IMR-90 (cell line): Measurements from ENCODE around the gene OR2M5. TPM values are rescaled to one million over a fixed set of nuclear protein-coding genes. Genes with fewer than 3 reads are reported as not detected.

Source experiments
- ATAC-seq: fragments of 200-7000 bp; cut with Tn5 transposase; 2 replicates; pipeline ENCODE4 v1.9.1; 2020; ENCODE audit warnings: low read depth, mild to moderate bottlenecking, moderate library complexity
- BruUV-seq: library from RNA; stranded (reverse); fragments of 400-500 nt; replicated peaks from 2 replicates; lab custom pipeline; 2021; lab: Mats Ljungman, UMichigan
- CTCF ChIA-PET: fragments of 300-600 bp; formaldehyde crosslinking; extraction: SDS; loops from one replicate; lab custom pipeline; 2021; ENCODE audit warnings: antibody characterized with exemption; lab: Yijun Ruan, JAX
- POLR2A ChIA-PET: fragments of 300-600 bp; sonication (Branson Sonifier 250); formaldehyde crosslinking; loops from one replicate; lab custom pipeline; 2022; ENCODE audit warnings: antibody characterized with exemption; ENCODE audit not compliant: unreplicated experiment; lab: Charles Lee
- DNase-seq: peaks from one replicate; pipeline ENCODE4 v3.0.0; 2013
- H2AFZ ChIP-seq: replicated peaks from 2 replicates; pipeline ENCODE3; 2013; ENCODE audit warnings: low read length, mild to moderate bottlenecking; ENCODE audit not compliant: poor library complexity
- H2AK5ac ChIP-seq: 2 replicates; pipeline ENCODE4 v1.6.1; 2013; ENCODE audit warnings: low read depth, low read length, inconsistent platforms
- H2AK9ac ChIP-seq: replicated peaks from 2 replicates; pipeline ENCODE3; 2013; ENCODE audit warnings: mild to moderate bottlenecking, low read depth, low read length, moderate library complexity; ENCODE audit not compliant: poor library complexity
- H2BK120ac ChIP-seq: 2 replicates; pipeline ENCODE4 v1.6.1; 2013; ENCODE audit warnings: low read depth, low read length, inconsistent platforms
- H2BK15ac ChIP-seq: 3 replicates; pipeline ENCODE4 v1.6.1; 2013; ENCODE audit warnings: low read depth, low read length, inconsistent platforms
- H2BK20ac ChIP-seq: 2 replicates; pipeline ENCODE4 v1.6.1; 2013; ENCODE audit warnings: low read depth, mild to moderate bottlenecking, inconsistent platforms, low read length, moderate library complexity
- H2BK5ac ChIP-seq: 2 replicates; pipeline ENCODE4 v1.6.1; 2013; ENCODE audit warnings: mild to moderate bottlenecking, low read depth, low read length, inconsistent platforms; ENCODE audit not compliant: poor library complexity, severe bottlenecking
- H3K14ac ChIP-seq: replicated peaks from 2 replicates; pipeline ENCODE4 v1.6.1; 2013; ENCODE audit warnings: low read depth, low read length, inconsistent platforms
- H3K18ac ChIP-seq: 2 replicates; pipeline ENCODE4 v1.6.1; 2013; ENCODE audit warnings: low read depth, low read length, control low read depth
- H3K23ac ChIP-seq: 2 replicates; pipeline ENCODE4 v1.6.1; 2013; ENCODE audit warnings: low read depth, low read length, inconsistent platforms
- H3K27ac ChIP-seq: 2 replicates; pipeline ENCODE4 v1.5.1; 2013; ENCODE audit warnings: mild to moderate bottlenecking, control low read depth, low read length; ENCODE audit not compliant: insufficient read depth
- H3K27me3 ChIP-seq: 2 replicates; pipeline ENCODE4 v1.6.1; 2013; ENCODE audit warnings: low read length; ENCODE audit not compliant: control insufficient read depth, insufficient read depth
- H3K36me3 ChIP-seq: 2 replicates; pipeline ENCODE4 v1.6.1; 2013; ENCODE audit warnings: low read length, mixed read lengths; ENCODE audit not compliant: control insufficient read depth, insufficient read depth
- H3K4ac ChIP-seq: 2 replicates; pipeline ENCODE4 v1.6.1; 2013; ENCODE audit warnings: low read depth, low read length, inconsistent platforms
- H3K4me1 ChIP-seq: 2 replicates; pipeline ENCODE4 v1.6.1; 2013; ENCODE audit warnings: low read length, mixed read lengths; ENCODE audit not compliant: control insufficient read depth, insufficient read depth
- H3K4me2 ChIP-seq: 2 replicates; pipeline ENCODE4 v1.6.1; 2013; ENCODE audit warnings: low read depth, mild to moderate bottlenecking, control low read depth, low read length, moderate library complexity
- H3K4me3 ChIP-seq: 2 replicates; pipeline ENCODE4 v1.5.1; 2013; ENCODE audit warnings: low read depth, mild to moderate bottlenecking, control low read depth, low read length, moderate library complexity; ENCODE audit not compliant: insufficient read depth
- H3K56ac ChIP-seq: 2 replicates; pipeline ENCODE4 v1.6.1; 2013; ENCODE audit warnings: low read length, inconsistent platforms; ENCODE audit not compliant: insufficient read depth; ENCODE audit errors: extremely low read depth
- H3K79me1 ChIP-seq, 2 experiments: 2 replicates each; pipeline ENCODE4 v1.6.1; 2013; ENCODE audit warnings: low read length in 2 of 2, inconsistent platforms in 1 of 2, low read depth in 1 of 2
- H3K9ac ChIP-seq: 2 replicates; pipeline ENCODE4 v1.6.1; 2013; ENCODE audit warnings: low read depth, low read length, control low read depth
- H3K9me1 ChIP-seq: 2 replicates; pipeline ENCODE4 v1.6.1; 2013; ENCODE audit warnings: low read length, inconsistent platforms; ENCODE audit not compliant: insufficient read depth
- H3K9me3 ChIP-seq: 2 replicates; pipeline ENCODE4 v1.6.1; 2013; ENCODE audit warnings: low read length; ENCODE audit not compliant: control insufficient read depth, insufficient read depth
- H4K20me1 ChIP-seq: 2 replicates; pipeline ENCODE4 v1.6.1; 2013; ENCODE audit warnings: low read length, inconsistent platforms; ENCODE audit not compliant: insufficient read depth
- H4K5ac ChIP-seq: 2 replicates; pipeline ENCODE4 v1.6.1; 2013; ENCODE audit warnings: mild to moderate bottlenecking, low read depth, low read length, control low read depth
- H4K8ac ChIP-seq, 2 experiments: 2 replicates each; pipeline ENCODE4 v1.6.1; 2013; ENCODE audit warnings: low read depth in 2 of 2, low read length in 2 of 2, control low read depth in 1 of 2, inconsistent platforms in 1 of 2
- H4K91ac ChIP-seq: 2 replicates; pipeline ENCODE4 v1.6.1; 2013; ENCODE audit warnings: low read depth, low read length, inconsistent platforms; ENCODE audit not compliant: insufficient read depth
- FOS ChIP-seq: fragments of 150-350 bp; IDR thresholded peaks from 2 replicates; pipeline ENCODE4 v1.6.1; 2016; ENCODE audit warnings: low read depth, low read length
- RCOR1 ChIP-seq: IDR thresholded peaks from 2 replicates; pipeline ENCODE4 v1.6.1; 2012; ENCODE audit warnings: mild to moderate bottlenecking, low read length, improper control_type of control experiment; ENCODE audit not compliant: insufficient replicate concordance
- RFX5 ChIP-seq: IDR thresholded peaks from 2 replicates; pipeline ENCODE4 v1.8.0; 2012; ENCODE audit warnings: low read depth, mild to moderate bottlenecking, low read length, moderate library complexity
- WGBS, 2 experiments: methylation state at CpG; one replicate each; pipeline versions ENCODE4 v1.1.5 to v1.1.7; 2013; ENCODE audit warnings: missing lambda C conversion rate in 2 of 2; ENCODE audit not compliant: insufficient read length in 1 of 2; ENCODE audit errors: extremely low coverage in 2 of 2; 5-methylcytosine and 5-hydroxymethylcytosine counted together
- dilution Hi-C: fragments of 300-500 bp; cut with HindIII; formaldehyde crosslinking; loops from one replicate; pipeline ENCODE4 v1.14.3; 2018; ENCODE audit warnings: low sequenced_read_pairs; ENCODE audit not compliant: unreplicated experiment
- in situ Hi-C: fragments of 300-500 bp; cut with MboI; formaldehyde crosslinking; loops from 3 replicates; pipeline ENCODE4 v1.14.3; 2019; ENCODE audit warnings: low sequenced_read_pairs, inconsistent platforms, mixed read lengths
- intact Hi-C: fragments of 100-400 bp; cut with micrococcal nuclease; formaldehyde crosslinking; loops from 2 replicates; pipeline ENCODE4 v1.10.0; 2022
- polyA plus RNA-seq, 3 experiments: library from polyadenylated mRNA; depleted of rRNA; stranded (reverse); fragments of >200 nt; gene quantifications; 2 replicates each; pipeline ENCODE4 v1.2.3, GENCODE V29; 2012; ENCODE audit warnings: low replicate concordance in 1 of 3
- total RNA-seq: library from RNA; depleted of rRNA; stranded (reverse); fragments of >200 nt; gene quantifications from 2 replicates; pipeline ENCODE4 v1.2.3, GENCODE V29; 2012

The OR2M5 gene
- total and polyA plus RNA-seq, 2 of the 4 experiments (the other 2 are of a cell fraction) = not detected

DNA sequence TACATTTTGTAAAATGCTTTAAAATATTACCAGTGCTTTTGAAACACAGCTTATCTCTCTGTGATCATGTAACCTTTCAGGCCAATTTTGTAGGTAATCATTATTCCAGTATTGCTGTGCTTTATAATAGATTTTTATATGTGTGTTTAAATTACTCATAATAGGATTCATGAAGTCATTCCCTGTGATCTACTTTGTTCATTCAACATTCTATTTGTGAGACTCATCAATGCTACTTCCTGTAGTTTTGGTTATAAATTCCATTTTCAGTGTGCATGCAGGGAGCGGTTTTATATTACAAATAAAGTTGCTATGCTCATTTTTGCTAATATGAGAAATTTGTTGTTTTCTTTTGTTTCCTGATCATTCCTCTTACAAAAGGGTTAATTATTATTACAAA lies 4.1 kb upstream of the OR2M5 start:
- intact Hi-C loops (no loop called here), in situ Hi-C loops (no loop called here), dilution Hi-C loops (no loop called here)
- no peak overlapping the region for H2AK9ac ChIP-seq
- ATAC-seq (no peak), DNase-seq (no peak)
- no peak overlapping the region for H4K5ac ChIP-seq
- TF ChIP-seq RCOR1 (no peak), FOS (no peak), RFX5 (no peak)
- H3K27me3 ChIP-seq = no peaks in the 10 kb centered on the region
- no peak overlapping the region for H3K18ac ChIP-seq
- no CpG with 5 or more reads among the region's 1 CpG for WGBS, 2 experiments
- H3K36me3 ChIP-seq = no peaks in the 10 kb centered on the region
- H2AFZ ChIP-seq = no peak overlapping the region
- no peak overlapping the region for H3K4me3 ChIP-seq
- ChIA-PET POLR2A (no interaction called here), CTCF (no interaction called here)
- H4K8ac ChIP-seq = no peak overlapping the region
- H3K14ac ChIP-seq = no peak overlapping the region
- no peak overlapping the region for H3K23ac ChIP-seq
- peaks cover 12% of the 10 kb centered on the region for H3K9me3 ChIP-seq
- H3K9ac ChIP-seq = no peak overlapping the region
- no peaks in the 10 kb centered on the region for H4K20me1 ChIP-seq
- no peak overlapping the region for H3K4me2 ChIP-seq
- H2BK120ac ChIP-seq = no peak overlapping the region
- H3K27ac ChIP-seq = no peak overlapping the region
- no peak overlapping the region for H2BK5ac ChIP-seq
- H3K56ac ChIP-seq = no peak overlapping the region
- no peak overlapping the region for H2AK5ac ChIP-seq
- no peaks in the 10 kb centered on the region for H3K4me1 ChIP-seq
- no peaks in the 10 kb centered on the region for H3K9me1 ChIP-seq
- H4K91ac ChIP-seq = no peak overlapping the region
- no peak overlapping the region for H3K4ac ChIP-seq
- no TSS peak for BruUV-seq
- no peaks in the 10 kb centered on the region for H3K79me1 ChIP-seq
- no peak overlapping the region for H2BK20ac ChIP-seq
- no peak overlapping the region for H2BK15ac ChIP-seq
